Epidermal melanocyte (primary cell): ENCODE data around the gene SLC4A7.

Experiments used
- DNase-seq: peaks from one replicate; pipeline ENCODE4 v3.0.0; 2011; ENCODE audit warnings: low spot score; ENCODE audit not compliant: insufficient read length

The SLC4A7 gene

DNA sequence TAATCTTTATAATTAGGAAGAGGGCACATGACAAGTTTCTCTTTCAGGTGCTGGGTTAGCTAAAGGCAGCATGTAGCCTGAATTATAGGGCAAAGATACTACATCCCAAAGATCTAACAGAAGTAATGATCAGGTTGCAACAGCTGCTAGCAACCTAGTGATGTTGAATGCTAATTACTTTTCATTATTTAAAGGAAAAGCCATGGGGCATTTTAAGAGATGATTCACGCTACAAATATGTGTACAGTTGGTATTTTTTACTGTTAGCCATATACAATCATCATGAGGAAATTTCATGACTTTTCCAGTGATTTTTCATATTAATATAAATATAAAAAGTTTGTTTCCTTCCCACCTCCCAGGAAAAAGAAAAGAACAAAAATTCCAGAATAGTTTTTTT, 158.0 kb downstream of the SLC4A7 start:
- no peak for DNase-seq

DNA sequence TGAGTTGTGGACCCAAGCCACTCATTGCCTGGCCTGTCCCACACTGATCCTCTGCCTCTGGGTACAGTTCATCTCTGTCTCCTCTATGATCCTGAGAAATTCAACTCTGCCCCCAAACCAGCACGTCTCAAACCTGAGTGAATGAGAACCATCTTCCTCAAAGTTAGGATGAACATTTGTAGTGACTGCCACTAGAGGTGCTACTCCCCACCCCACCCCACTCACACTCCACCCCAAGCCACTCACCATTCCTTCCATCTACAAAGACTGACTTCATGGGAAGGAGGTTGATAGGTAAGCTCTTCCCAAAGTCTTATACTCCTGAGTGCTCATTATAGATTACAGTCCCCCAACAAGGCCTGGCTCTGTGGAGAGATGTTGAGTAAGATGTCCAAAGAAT, 158.8 kb downstream of the SLC4A7 start:
- DNase-seq = no peak

DNA sequence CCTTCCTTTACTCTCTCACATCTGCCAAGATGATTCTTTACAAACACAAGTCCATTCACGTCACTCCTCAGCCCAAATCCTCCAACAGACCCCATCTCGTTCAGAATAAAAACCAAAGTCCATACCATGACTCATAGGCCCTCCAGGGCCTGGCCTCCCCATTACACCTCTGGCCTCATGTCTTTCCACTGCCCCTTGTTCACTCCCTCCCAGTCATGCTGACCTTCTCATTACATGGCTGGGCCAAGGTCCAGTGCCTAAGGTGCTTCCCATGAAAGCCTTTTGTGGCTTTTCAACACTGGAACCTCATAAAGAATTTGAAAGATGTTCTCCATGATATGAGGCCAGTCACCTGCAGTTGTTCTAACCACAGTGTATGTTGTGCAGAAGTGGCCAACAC, 159.5 kb downstream of the SLC4A7 start:
- no peak for DNase-seq

GRCh38 chr3:27323087-27323570, 161.1 kb downstream of the SLC4A7 start:
- no peak for DNase-seq
